Measurements from ENCODE around the gene PRPF38A. TPM values are rescaled to one million over a fixed set of nuclear protein-coding genes. Genes with fewer than 3 reads are reported as not detected.

The PRPF38A gene
- total RNA-seq, 2 donors from 2014 or later = 72.7 to 74.3 TPM

GRCh38 chr1:52358851-52359497 is 45.4 kb upstream of the PRPF38A start:
- no peak for TF ChIP-seq CTCF (conservative IDR thresholded peaks at IDR 0.05)
- Histone ChIP-seq H3K9ac (ENCODE audit: extremely low read depth, low read length, poor library complexity, severe bottlenecking) (no peak overlapping the region), H3K36me3 (ENCODE audit: control insufficient read depth, insufficient read depth, low read length) (peaks cover 99% of the 10 kb centered on the region), H3K9me3 (ENCODE audit: control insufficient read depth, low read length) (no peaks in the 10 kb centered on the region), H3K4me1 (ENCODE audit: control insufficient read depth, insufficient read depth, low read length) (no peaks in the 10 kb centered on the region), H3K27me3 (ENCODE audit: control insufficient read depth, insufficient read depth, low read length, poor library complexity, severe bottlenecking) (no peaks in the 10 kb centered on the region), H3K27ac (ENCODE audit: low read depth, low read length) (no peak overlapping the region), H3K4me3 (ENCODE audit: low read length) (no peak overlapping the region)
- Mint-ChIP-seq H3K4me1 (no peaks in the 10 kb centered on the region), H3K27ac (no peak overlapping the region), H3K4me3 (no peak overlapping the region), H3K9me3 (no peaks in the 10 kb centered on the region), H3K27me3 (ENCODE audit: insufficient read depth) (no peaks in the 10 kb centered on the region), H3K36me3 (ENCODE audit: low read depth) (peaks cover 81% of the 10 kb centered on the region)
- WGBS, 2 experiments (ENCODE audit: insufficient coverage in 1 of 2, insufficient read length in 1 of 2) = 93 to 98% methylated on average over 9 to 18 of the region's 18 CpGs
- no peak for DNase-seq

- peak; percentile 55 for TF ChIP-seq CTCF (conservative IDR thresholded peaks at IDR 0.05)
- H3K4me1 Mint-ChIP-seq = peaks cover 3% of the 10 kb centered on the region
- Histone ChIP-seq H3K9me3 (ENCODE audit: control insufficient read depth, low read length) (no peaks in the 10 kb centered on the region), H3K27me3 (ENCODE audit: control insufficient read depth, insufficient read depth, low read length, poor library complexity, severe bottlenecking) (no peaks in the 10 kb centered on the region), H3K36me3 (ENCODE audit: control insufficient read depth, insufficient read depth, low read length) (peaks cover 96% of the 10 kb centered on the region), H3K9ac (ENCODE audit: extremely low read depth, low read length, poor library complexity, severe bottlenecking) (no peak overlapping the region), H3K4me3 (ENCODE audit: low read length) (no peak overlapping the region), H3K27ac (ENCODE audit: low read depth, low read length) (no peak overlapping the region), H3K4me1 (ENCODE audit: control insufficient read depth, insufficient read depth, low read length) (no peaks in the 10 kb centered on the region)
- H3K36me3 Mint-ChIP-seq (ENCODE audit: low read depth) = peaks cover 76% of the 10 kb centered on the region
- no peak overlapping the region for H3K27ac Mint-ChIP-seq
- H3K9me3 Mint-ChIP-seq = no peaks in the 10 kb centered on the region
- no peaks in the 10 kb centered on the region for H3K27me3 Mint-ChIP-seq (ENCODE audit: insufficient read depth)
- no peak overlapping the region for H3K4me3 Mint-ChIP-seq
- no peak for DNase-seq
- WGBS, 2 experiments (ENCODE audit: insufficient coverage in 1 of 2, insufficient read length in 1 of 2) = 94 to 96% methylated on average over 15 to 24 of the region's 24 CpGs
Measured at GRCh38 chr1:52359676-52360594, 44.5 kb upstream of the PRPF38A start.

GRCh38 chr1:52360595-52360968 is 43.8 kb upstream of the PRPF38A start:
- H3K36me3 ChIP-seq (ENCODE audit: control insufficient read depth, insufficient read depth, low read length) = peaks cover 90% of the 10 kb centered on the region

More at GRCh38 chr1:52360595-52360968, 43.8 kb upstream of the PRPF38A start:
- Histone ChIP-seq H3K9me3 (ENCODE audit: control insufficient read depth, low read length) (no peaks in the 10 kb centered on the region), H3K4me1 (ENCODE audit: control insufficient read depth, insufficient read depth, low read length) (no peaks in the 10 kb centered on the region), H3K27me3 (ENCODE audit: control insufficient read depth, insufficient read depth, low read length, poor library complexity, severe bottlenecking) (no peaks in the 10 kb centered on the region), H3K27ac (ENCODE audit: low read depth, low read length) (no peak overlapping the region), H3K9ac (ENCODE audit: extremely low read depth, low read length, poor library complexity, severe bottlenecking) (no peak overlapping the region), H3K4me3 (ENCODE audit: low read length) (no peak overlapping the region)
- peaks cover 9% of the 10 kb centered on the region for H3K4me1 Mint-ChIP-seq
- 71 to 93% methylated on average over 1 to 7 of the region's 7 CpGs for WGBS, 2 experiments (ENCODE audit: insufficient coverage in 1 of 2, insufficient read length in 1 of 2)
- H3K4me3 Mint-ChIP-seq = no peak overlapping the region
- no peaks in the 10 kb centered on the region for H3K27me3 Mint-ChIP-seq (ENCODE audit: insufficient read depth)
- TF ChIP-seq CTCF (conservative IDR thresholded peaks at IDR 0.05) = no peak
- H3K9me3 Mint-ChIP-seq = no peaks in the 10 kb centered on the region
- H3K36me3 Mint-ChIP-seq (ENCODE audit: low read depth) = peaks cover 70% of the 10 kb centered on the region
- no peak for DNase-seq
- no peak overlapping the region for H3K27ac Mint-ChIP-seq
